HG03558 (cell line): ENCODE results near the gene BICC1.

ENCODE experiments used
- ATAC-seq: cut with Tn5 transposase; IDR thresholded peaks from one replicate; pipeline ENCODE4 v1.9.1; 2021; ENCODE audit warnings: moderate number of reproducible peaks; ENCODE audit not compliant: unreplicated experiment; ENCODE audit errors: extremely low read depth

The BICC1 gene

DNA sequence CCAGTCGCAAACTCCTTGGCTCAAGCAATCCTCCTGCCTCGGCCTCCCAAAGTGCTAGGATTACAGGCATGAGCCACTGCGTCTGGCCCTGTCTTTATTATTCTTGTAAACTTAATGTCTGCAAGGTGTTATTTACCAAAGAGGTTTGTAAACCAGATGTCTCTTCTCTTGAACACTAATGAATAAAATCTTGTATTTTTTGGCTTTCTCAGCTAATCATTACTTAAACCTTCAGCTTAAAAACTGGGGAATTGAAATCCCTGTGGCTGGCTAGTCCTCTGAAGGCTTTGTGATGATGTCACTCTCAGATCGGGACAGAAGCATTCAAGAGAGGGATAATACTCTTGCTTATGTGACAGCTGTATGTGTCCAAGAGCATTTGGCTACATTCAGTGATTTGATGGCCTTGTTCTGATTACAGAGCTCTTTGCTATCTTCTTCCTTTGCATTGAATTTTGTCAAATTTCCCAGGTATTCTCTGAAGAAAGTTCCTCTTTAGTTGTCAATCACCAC is 130.3 kb downstream of the BICC1 start:
- ATAC-seq: no peak

GRCh38 chr10:58644311-58644710 is 131.6 kb downstream of the BICC1 start:
- ATAC-seq: no peak

DNA sequence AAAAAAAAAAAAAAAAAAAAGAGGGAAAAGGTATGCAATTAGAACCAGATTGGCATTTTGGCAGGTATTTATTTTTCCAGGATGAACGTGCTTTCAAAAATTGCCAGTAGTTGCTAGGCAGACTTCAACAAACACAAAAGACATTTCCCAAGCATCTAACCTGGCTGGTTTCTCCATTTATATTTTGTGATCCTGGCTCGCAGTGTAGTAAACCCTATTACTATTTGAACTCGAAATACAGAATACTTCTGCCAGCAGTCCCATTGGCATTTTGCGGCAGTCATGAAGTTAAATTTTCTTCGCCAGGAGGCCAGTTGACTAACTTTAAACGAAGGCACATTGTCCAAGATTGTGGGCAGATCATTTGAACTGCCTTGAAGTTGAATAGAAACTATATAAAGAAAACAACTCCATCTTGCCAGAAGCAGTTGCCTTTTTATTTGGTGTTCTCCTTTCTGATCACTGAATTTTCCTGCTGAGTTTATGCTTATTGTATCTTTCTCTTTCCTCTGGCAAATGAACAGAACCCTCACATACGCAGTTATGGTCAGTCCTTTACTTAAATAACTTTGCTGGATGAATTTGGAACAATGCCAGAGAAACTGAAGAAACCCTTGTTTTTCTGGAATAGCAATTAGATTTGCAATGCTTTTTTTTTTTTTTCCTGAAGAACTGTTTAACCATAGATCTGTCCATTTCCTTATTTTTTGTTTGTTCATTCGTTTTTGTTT is 132.9 kb downstream of the BICC1 start:
- ATAC-seq: no peak

DNA sequence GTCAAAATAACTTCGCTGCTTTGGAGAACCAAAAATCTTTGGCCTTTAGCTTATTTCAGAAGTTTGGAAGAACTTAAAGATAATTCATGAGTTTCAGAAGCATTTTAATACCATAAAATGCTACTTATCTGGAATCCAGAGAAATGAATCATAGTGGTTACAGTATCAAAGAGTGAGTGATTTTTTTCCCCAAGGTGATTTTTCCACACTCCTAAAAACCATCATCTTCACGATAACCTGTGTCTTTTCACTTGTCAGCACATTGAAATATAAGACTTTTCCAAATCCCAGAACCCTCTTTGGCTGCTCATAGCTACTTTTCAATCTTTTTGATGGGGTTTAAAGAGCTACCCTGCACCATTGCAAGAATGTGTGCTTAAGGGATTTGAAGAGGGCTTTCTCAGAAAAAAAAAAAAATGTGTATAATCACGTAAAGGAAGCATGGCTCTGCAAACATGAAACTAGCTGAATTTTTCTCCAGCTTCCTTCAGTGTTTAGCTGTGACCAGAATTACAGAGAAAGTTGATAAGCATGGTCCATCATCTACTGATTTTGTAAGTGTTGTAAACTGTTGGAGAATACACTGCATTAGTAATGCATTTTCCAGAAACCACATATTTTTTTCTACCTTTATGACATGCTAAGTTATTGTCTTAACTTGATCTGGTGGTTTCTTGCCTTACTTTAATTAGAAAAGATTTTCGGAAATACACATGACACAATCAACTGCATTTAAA is 134.9 kb downstream of the BICC1 start:
- no peak for ATAC-seq

DNA sequence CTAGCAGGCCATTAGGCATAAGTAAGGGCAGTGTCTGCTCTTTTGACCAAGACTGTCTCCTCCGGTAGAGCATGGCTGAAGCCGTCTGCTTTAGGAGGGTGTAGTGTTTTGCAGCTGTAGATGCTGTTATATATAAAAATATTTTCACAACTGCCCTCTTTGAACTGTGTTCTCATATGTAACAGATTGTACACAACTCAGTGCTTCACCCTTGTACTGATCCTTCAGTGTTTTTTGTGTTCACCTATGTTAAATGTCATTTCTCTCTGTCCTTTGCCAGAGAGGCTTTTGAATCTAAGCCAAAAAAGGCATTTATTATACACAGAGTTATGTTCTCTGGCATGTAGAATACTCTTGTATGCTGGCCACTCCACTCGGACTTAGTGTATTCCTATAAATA is 135.5 kb downstream of the BICC1 start:
- no peak for ATAC-seq

- no peak for ATAC-seq
These were observed 138.4 kb downstream of the BICC1 start for GRCh38 chr10:58651040-58651439.

GRCh38 chr10:58651742-58652141 is 139.1 kb downstream of the BICC1 start:
- no peak for ATAC-seq

DNA sequence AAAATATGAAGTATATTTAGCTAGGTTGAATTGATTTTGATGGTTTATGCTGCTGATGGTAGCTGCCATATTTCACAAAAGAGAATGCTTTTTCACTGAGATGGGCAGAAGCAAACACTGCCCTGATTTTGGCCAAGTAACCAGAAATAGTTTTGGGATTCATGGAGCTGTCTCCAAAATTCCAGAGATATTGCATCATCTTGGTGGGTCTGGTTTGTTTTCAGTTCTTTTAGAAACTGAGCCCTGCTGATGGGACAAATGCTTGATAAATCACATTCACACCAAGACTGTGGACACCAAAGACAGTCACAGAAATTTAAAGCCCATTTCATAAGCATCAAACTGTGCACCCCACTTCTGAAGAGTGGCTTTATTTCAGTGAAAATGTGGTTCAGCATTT is 140.5 kb downstream of the BICC1 start:
- no peak for ATAC-seq

- no peak for ATAC-seq
These were observed 148.0 kb downstream of the BICC1 start for GRCh38 chr10:58660575-58661255.

DNA sequence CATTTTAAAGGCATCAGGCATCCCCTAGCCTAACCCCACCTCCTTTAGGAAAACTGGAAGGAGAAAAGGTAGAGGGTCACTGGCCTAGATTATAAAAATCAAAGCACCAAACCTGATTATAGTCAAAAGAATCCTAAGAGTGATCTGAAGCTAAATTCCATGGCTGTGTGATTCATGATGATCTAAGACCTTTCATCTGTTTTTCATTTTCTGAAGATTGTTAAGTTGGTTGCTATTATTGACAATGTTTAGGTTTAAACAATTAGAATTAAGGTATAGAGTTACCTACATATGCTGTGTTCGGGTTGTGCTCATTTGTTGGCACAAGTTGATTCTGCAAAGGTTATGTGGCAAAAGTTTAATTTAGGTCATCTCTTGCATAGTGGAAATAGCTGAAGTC is 148.7 kb downstream of the BICC1 start:
- no peak for ATAC-seq

DNA sequence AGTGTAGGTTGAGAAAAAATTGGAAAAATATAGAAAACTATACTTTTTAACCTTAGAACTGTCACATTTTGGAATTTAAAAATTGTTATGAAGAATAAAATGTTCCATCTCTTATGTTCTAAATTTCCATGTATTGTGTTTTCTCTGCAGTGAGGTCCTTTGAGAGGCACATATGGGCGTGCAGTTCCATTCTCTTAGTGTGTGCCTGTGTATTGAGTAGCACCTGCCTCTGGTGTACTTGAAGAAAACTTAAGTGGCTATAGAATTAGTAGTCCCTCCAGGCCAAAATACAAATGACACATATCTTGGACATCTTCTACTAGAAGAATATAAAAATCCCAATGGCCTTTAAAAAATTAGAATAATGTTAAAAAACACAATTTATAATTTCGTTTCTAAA is 149.2 kb downstream of the BICC1 start:
- ATAC-seq: no peak

DNA sequence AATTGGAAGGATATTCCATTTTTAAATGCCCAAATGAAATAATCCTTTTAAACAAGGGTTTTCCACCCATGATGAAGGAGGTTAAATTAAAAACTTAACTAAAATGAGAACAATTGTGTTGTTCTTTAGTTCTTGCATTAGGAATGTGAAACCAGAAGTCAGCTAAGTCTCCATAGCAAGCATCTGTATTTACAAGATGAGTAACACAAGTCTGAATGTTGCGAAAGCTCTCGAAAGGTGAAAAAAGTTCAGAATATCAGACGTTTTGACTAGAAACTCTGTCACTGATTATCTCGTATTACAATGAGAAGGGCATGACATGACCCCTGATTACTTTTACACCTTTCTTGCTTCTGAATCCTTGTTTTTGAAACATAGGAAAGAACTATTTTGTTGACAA is 149.6 kb downstream of the BICC1 start:
- ATAC-seq: no peak

GRCh38 chr10:58665361-58665760 is 152.7 kb downstream of the BICC1 start:
- no peak for ATAC-seq

DNA sequence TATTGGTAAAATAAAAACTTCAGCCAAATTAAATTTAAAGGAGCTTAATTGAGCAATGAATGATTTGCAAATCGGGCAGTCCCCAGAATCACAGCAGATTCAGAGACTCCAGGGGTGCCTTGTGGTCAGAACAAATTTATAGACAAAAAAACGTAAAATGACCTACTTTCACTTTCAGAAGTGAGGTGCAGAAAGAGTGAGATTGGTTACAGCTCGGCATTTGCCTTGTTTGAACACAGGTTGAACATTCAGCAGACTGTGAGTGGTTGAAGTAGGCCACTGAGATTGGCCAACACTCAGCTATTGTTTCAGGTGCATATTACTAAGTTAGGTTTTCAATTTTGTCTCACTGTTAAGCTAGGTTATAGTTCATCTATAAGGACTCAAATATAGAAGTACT is 153.4 kb downstream of the BICC1 start:
- no peak for ATAC-seq

- ATAC-seq: no peak
These were observed 155.1 kb downstream of the BICC1 start for GRCh38 chr10:58667658-58668310.

- no peak for ATAC-seq
These were observed 160.2 kb downstream of the BICC1 start for GRCh38 chr10:58672845-58673244.

GRCh38 chr10:58674251-58674650 is 161.6 kb downstream of the BICC1 start:
- no peak for ATAC-seq

DNA sequence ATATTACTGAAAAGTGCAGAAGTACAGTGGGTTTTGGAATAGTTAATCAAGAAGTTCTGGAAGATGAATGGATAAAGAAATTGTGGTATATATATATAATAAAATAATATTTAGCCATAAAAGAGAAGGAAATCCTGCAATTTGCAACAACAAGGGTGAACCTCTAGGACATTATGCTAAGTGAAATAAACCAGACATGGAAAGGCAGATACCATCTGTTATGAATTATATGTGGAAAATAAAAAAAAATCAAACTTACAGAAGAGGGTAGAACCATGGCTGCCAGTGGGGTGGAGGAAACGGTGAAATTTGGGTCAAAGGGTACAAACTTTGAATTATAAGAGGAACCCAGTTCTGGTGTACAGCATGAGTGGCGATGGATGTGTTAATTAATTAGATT is 162.6 kb downstream of the BICC1 start:
- ATAC-seq: no peak

DNA sequence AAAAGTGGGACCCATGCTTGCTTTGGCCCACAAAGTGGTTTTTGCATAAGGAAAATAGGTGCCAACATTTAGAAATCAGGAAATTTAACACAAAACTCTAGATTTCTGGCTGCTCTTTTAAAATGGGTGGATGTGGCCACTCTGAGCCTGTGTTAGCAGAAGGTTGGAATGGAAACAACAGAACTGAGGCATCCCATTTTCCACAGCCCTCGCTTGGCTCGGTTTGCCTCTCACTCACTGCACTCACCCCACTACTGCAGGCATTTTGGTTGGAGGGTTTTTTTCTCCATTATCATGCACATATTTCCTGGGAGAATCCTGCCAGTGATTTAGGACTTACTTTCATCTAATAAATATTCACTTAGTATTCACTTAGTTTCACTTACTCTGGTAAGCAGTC is 178.9 kb downstream of the BICC1 start:
- ATAC-seq: no peak

DNA sequence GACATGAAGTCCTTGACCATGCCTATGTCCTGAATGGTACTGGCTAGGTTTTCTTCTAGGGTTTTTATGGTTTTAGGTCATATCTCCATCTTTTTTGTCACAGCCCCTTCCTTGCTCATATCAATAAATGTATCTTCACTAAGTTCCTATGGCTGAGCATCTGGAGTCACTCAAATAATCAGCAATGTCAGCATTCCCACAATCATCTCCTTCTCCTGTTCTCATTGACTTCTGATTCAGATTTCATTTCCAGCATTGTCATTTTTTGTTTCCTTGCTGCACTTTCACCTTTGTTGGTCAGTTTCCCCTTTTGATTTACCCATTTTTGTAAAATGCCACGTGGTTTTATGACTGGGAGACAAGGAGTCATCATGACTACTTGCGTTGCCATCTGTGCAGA is 181.2 kb downstream of the BICC1 start:
- no peak for ATAC-seq

GRCh38 chr10:58695022-58695421 is 182.3 kb downstream of the BICC1 start:
- ATAC-seq: no peak
